ENCODE measurements around the gene LAMA5.
"Not testable (repeated sequence)": the region's sequence is repeated elsewhere in the genome, so short reads cannot be mapped to it uniquely, and the experiment has no call there.

Gene LAMA5

GRCh38 chr20:62388839-62389600 is 21.9 kb upstream of the LAMA5 start:
- no peak for DNase-seq

- DNase-seq = no peak
Observed at GRCh38 chr20:62387933-62388635, 21.0 kb upstream of the LAMA5 start.

GRCh38 chr20:62387219-62387913 is 20.3 kb upstream of the LAMA5 start:
- DNase-seq = no peak

GRCh38 chr20:62386383-62387218 is 19.5 kb upstream of the LAMA5 start, which contains the start of gene RPS21:
RPS21 (plus strand) TSS chr20:62387103; CDS start chr20:62387339, 236 bp downstream.
- DNase-seq = peak; percentile 97

- peak; percentile 84 for DNase-seq
Observed at GRCh38 chr20:62382306-62383198, 15.4 kb upstream of the LAMA5 start.

- no peak for DNase-seq
Observed at GRCh38 chr20:62381842-62382241, 14.7 kb upstream of the LAMA5 start.

- no peak for DNase-seq
Observed at GRCh38 chr20:62381202-62381797, 14.2 kb upstream of the LAMA5 start.

- no peak for DNase-seq
Observed at GRCh38 chr20:62378215-62378614, 11.1 kb upstream of the LAMA5 start.

GRCh38 chr20:62377615-62378178 is 10.6 kb upstream of the LAMA5 start:
- DNase-seq = no peak

- no peak for DNase-seq
Observed at GRCh38 chr20:62377064-62377461, 10.0 kb upstream of the LAMA5 start.

GRCh38 chr20:62376112-62377063 is 9.3 kb upstream of the LAMA5 start:
- no peak for DNase-seq

- peak; percentile 20 for DNase-seq
Observed at GRCh38 chr20:62374331-62375152, 7.4 kb upstream of the LAMA5 start.

GRCh38 chr20:62373631-62374179 is 6.6 kb upstream of the LAMA5 start:
- DNase-seq = not testable (repeated sequence)

- DNase-seq = no peak
Observed at GRCh38 chr20:62372042-62372993, 5.2 kb upstream of the LAMA5 start.

- DNase-seq = no peak
Observed at GRCh38 chr20:62371588-62372041, 4.5 kb upstream of the LAMA5 start.

GRCh38 chr20:62370807-62371587 is 3.9 kb upstream of the LAMA5 start:
- no peak for DNase-seq
